Left renal pelvis (tissue), 4 donors: Measurements from ENCODE around the gene GUCY2F. TPM values are rescaled to one million over a fixed set of nuclear protein-coding genes. Genes with fewer than 3 reads are reported as not detected.

Experiments used
- DNase-seq, 4 donors: peaks; one replicate each; pipeline ENCODE4 v3.0.0-alpha.2; 2013; ENCODE audit warnings: low read depth in 4 of 4, low spot score in 3 of 4
- polyA plus RNA-seq, 4 donors: library from polyadenylated mRNA; unstranded; fragments of 120-200 nt; gene quantifications; one replicate each; pipeline ENCODE4 v1.2.1, GENCODE V29; 2013; ENCODE audit not compliant: insufficient read length in 4 of 4

GUCY2F gene
- polyA plus RNA-seq, 4 donors = 0.04 TPM; not detected in 3

DNA sequence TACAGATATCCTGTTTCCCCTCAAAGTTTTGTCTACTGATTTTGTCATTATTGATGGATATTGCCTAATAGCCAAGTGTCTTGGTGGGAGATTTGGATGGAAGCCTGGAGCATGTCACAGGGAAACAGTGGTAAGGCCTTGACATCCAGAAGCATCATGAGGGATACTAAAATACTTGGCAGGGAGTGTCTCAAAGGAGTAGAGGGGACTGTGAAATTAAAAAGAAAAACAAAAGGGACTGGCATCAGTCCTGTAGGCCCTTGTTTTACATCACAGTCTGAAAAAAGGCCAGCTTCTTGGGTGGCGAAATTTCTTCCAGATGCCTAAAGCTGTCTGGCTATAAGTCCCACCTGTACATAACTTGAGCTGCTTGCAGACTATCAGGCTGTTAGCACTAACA is 83.8 kb downstream of the GUCY2F start:
- DNase-seq = no peak

DNA sequence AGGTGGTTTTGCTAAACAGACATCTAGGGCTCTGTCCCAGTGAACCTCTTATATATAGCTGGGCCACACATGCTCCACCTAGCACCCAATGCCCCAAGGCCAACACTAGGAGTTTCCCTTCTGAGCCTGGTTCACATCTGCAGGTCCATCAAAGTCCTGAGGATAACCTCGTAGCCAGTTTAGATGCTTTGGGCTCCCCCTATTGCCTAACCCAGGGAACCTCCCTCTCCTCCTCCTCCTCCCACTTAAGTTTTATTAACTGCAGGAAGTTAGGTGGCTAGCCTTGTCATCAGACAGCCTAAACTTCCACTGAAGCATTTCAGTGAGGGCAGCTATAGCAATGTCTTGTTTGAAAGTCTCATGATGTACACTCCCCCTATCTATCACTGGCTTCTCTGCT is 88.0 kb downstream of the GUCY2F start:
- DNase-seq = no peak

DNA sequence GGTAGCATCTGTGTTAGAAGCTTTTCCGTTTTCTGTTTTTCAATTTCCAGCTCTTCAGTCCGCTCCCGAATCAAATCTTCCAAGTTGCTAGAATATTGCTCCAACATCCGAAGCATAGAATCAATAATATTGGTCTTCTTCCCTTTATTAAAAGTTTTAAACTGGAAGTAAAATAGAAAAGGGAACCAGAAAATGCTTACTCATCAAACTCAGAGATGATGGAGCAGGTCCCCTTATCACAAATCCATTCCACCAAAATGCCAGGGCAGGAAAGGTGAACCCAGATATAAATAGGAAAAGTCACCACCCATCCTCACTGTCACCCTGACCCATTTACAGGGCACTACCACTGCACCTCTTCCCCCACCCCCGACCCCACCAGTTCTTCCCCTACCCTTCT is 89.0 kb downstream of the GUCY2F start:
- no peak for DNase-seq

DNA sequence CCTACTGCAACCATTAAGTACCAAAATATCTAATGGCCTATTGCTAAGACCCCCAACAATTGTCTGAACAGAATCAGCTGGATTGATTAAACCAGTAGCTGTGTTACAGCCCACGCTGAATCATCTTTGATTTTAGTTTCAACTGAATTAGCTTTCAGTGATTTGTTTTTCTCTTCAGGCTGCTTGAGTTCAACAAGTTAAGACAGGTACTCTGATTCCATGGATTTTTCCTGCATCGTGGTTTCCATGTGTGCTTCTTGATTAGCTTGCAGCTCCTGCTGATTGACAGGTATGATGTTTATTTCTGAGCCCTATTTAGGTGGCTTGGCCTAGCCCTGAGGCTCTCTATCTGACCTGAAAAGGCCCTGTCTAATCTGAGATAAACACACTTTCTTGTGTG is 91.3 kb downstream of the GUCY2F start:
- no peak for DNase-seq

DNA sequence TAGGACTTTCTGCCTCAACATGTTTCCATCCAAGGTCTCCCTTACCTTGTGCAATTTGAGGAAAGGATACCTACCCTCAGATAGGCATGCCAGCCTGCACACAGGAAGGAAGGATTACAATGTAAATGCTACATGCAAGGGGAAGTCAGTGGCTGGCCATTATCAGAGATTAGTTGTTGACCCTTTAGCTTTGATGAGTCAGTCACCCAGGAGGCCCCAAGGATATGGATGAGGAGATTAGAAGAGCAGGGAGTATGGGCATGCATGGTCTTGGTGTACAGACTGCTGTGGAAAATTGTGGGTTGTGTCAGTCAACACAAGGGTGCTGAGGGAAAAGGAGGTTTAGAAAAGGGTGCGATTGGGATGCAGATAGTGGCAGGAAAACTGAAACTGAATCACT is 92.0 kb downstream of the GUCY2F start:
- no peak for DNase-seq

DNA sequence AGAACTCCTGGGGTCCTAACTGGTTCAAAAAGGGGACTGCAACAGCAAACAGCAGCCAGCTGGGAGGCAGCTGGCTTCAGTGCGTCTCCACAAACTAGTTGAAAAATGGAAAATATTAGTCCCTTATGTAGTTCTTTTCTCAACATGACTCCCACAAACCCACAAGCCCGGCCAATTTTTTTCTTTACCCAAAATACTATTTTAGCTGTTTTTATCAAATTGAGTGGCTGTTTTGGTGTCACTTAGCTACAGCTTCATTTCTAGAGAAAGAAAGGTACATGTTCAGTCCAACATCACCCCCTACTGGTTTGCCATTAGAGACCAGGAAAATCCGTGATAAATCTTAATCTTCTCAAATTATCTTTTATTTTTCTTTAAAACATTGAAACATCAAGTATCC is 97.2 kb downstream of the GUCY2F start:
- no peak for DNase-seq

DNA sequence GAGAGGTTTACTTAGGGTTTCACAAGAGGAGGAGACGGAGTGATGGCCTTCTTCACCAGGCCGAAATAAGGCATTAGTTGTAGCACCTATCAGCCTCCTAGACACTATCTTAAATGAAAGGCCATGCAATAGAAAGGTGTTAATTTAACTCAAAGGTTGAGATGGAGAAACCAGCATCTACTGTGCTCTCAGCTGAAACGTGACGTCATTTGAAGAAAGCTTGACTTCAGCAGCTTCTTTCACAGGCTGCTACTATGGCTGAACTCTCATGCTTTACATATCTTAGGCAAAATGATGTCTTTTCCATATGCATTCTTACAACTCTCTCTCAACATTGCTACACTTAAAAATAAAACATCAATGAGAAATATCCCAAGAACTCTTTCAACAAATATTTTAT is 99.6 kb downstream of the GUCY2F start:
- no peak for DNase-seq

DNA sequence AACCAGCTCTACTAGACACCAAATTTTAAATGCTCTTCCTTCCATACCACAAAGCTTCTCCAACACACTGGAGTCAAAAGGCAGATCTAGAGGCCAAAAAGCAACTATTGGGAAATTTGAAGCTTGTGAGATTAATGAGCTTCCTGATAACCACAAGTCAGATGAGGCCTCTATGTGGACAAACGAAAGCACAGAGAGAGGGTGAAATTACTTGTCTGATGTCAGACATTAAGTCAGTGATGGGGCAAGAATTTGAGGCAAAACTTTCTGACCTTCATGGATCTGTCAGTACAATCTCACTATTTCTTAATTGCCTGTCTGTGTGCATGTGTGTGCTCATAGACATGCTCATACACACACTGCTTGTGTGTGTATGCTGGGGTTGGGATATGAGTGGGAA is 103.6 kb downstream of the GUCY2F start:
- no peak for DNase-seq

DNA sequence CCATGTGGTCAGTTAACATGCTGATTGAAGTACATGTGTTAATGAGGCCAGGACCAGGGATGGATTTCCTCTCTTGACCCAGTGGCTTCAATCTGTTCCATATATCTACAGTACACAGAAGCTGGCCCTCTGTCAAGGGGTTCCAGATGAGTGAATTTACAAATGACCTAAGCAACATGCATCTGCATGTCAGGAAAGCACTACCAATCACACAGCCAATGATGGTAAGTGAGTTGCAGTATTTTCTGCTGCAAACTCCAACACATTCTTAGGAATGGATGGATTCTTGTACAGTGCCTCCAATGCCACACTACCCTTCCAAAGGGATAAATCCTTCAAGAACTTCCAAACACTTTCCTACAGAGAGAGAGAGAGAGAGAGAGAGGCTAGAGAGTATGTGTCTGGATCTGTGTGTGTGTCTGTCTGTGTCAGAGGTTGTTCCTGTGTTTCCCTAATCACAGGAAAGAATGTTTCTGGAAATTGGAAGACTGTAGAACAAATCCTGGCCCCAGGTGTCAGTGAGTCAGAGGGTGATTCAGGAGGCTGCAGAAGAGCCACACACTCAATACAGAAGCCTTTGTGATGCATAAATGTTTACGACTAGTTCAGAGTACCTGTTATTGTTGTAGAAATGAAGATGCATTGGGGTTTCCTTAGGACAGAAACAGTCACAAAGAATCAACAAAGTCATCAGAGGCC is 107.5 kb downstream of the GUCY2F start:
- DNase-seq = no peak

DNA sequence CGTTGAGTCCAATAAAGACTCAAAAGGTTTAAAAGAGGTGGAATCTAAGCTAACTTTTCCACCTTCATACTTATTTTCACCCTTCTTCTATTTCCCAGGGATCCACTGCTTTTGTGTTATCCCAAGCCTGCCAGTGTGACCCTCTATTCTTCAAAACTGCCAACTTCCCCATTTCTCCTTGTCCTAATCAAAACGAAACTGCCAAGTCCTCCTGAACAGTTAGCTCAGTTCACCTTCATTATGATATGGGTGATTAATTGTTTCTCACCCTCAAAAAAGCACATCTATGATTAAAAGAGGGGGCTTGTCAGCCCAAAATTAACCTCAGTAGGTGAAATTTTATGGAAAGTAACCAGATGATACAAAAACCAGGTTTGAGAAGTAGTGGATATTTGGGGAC is 108.4 kb downstream of the GUCY2F start:
- DNase-seq = no peak

DNA sequence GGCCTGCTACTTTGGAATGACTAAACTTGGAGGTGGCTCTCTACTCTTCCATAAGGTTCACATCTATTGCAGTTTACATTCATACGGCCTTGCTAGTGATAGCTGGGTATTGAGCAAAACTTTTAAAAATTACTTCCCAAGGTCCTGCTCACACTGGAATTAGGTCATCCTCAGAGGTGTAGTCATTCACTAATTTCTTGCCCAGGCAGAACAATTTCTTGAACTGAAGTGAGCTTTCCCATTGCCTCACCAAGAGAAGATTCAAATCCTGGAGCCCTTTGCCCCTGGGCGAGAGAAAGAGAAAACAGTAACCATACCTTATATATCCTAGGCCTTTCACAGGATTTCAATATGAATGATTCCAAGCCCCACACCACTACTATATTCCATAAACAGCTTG is 109.2 kb downstream of the GUCY2F start:
- no peak for DNase-seq

DNA sequence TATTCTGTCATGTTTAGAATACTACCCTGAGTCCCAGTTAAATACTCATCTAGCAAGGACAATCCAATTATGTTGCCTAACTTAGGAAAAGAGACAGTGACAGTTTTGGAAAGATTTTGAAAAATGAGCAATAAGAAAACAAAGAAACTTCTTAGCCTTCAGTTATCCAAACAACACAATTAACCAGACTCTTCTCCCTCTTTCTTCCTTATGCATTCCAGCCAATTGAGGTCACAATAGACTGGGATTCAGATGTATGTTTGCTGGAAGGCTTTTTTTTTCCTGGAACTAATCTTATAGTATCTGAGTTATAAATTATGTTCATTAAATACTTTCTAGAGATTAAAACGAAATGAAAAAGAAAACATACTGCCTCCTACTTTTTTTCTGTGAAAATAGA is 109.6 kb downstream of the GUCY2F start:
- DNase-seq = no peak

DNA sequence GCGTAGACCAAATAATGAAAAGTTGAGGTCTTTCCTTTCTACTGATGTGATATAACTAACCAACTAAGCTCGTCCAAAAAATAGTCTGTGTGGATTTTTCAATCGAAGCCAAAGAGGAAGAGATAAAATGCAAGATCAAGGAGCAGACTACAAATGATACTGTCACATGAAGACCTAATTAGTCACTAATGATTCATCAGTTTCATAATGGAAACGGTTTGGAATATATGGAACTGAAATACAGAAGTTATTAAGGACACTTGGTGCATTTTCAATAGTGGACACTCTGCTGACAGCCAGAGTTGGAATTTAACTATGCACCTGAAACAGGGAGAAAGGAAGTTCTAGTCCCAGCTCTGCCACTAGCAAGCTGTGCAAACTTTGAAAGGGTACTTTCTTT is 119.8 kb downstream of the GUCY2F start:
- no peak for DNase-seq

DNA sequence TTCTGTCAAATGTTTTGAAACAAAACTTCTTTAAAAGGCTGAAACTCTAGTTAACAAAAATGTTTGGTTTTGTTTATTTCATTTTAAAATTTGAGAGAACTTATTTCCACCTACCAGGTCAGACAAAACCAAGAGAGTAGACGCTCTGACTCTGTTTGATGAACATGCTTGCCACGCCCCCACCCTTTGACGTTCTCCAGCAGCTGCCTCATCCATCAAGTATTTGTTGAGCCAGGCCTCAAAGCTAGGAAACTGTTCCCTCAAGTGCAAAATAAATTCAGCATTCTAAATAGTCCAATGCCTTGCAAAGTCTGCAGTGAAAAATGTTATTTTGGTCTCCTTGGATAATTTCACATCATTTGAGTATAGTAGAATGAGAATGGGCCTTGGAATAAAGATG is 121.6 kb downstream of the GUCY2F start:
- DNase-seq = no peak

DNA sequence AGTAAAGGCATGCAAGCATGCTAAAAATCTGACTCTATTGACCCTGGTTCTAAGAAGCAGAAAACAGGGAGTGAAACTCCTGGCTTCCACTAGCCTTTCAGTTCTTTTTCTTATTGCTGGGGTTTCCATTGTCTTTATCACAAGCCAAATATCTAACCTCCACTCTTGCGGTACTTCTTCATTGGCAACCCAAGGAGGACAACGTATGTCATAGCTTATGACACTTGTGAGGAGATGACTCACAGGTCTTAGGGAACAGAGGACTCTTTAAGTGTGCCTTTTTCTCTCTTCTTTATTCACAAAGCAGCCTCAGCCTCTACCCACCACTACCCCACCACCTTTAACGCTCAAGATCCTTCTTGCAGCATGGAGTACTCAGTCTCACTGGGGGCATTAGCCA is 124.2 kb downstream of the GUCY2F start:
- DNase-seq = no peak

DNA sequence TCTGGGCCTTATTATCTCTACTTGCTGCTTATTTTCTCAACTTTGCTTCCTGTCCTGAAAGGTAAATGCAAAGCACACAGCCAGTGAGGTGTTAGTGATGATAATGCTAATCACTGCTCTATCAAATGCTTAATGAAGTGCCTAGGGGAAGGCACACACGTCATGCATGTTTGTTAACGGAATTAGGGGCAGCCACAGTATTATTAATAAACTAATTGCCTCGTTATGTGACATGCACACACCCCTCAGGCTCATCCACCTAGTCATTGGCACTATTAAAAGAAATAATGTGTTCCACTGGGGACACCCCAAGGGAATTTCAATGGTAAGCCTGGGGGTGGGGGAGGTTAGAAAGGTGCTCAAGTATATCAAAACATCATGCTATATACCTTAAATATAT is 125.2 kb downstream of the GUCY2F start:
- DNase-seq = no peak

DNA sequence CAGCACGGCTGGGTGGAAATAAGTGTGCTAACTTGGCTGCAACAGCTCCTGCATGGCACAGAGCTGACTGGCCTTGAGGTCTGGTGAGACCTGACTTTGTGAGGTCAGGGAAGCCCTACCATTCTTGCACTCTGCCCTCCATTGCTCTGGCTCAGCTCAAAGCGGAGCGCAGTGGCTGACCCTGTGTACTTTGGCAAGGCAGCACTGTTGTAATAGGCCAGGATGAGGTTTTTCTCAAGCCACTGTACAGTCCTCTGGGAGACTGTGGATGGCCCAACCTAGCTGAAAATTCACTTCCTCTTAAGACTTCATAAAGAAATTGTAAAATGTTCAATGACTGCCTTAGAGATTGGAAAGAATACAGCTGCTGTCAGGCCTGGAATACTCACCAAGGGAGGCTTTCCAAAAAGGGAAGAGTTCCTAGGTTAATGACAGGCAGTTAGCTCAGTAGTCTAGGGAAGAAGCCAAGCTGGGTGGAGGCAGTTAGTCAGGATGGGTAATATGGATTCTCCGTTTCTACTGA is 129.8 kb downstream of the GUCY2F start:
- DNase-seq = no peak

DNA sequence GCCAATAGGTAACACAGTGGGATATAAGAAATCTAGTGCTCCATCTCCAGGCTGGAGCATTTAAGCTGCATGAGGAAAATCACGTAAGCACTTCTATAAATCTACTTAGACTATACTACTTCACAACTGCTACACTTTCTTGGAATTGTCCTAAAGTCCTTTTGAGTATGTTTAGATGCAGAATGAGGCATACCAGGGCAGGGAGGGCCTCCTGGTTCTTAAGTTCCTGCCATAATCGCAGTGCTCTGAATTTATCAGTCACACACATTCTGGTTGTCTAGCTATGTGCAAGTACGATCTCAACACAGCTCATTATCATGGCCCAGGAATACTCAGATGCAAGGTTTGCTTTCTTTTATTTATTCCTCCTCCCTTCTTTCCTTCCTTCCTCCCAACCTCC is 130.3 kb downstream of the GUCY2F start:
- no peak for DNase-seq

DNA sequence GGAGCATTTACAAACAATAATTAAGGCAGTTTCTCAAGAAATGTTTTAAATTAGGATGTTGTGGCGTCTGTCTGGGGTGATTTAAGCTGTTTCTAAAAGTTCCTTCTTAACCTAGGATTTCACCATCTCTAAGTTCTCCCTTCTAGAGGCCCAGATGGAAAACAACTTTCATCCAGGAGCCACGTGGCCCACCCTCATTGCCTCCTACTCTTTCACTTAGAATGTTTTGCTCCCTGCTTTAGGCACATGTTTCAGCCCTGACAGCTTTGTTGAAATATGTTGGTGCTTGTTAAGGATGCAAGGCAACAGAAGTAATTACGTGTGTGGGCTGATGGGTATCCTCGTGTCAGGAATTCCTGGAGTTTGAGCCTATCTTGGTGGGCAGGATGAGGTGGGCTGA is 131.3 kb downstream of the GUCY2F start:
- DNase-seq = no peak

DNA sequence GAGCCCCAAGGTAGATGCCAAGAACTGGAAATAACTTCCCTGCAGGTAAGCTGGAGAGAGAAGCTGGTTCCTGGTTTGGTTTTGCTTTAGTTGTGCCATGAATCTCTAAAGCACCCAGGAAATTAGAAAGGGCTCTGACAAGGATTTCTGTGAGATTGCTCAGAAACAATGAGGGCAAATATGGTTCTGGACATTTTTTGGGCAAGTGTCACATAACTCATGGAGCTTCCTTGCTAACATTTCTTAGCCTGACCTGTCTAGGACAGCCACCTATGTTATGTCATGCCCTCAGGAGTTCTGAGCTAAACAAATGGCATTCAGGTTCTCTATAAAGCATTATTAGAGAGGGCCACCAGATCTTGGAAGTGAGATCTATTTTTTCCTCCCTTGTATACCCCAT is 131.8 kb downstream of the GUCY2F start:
- no peak for DNase-seq

DNA sequence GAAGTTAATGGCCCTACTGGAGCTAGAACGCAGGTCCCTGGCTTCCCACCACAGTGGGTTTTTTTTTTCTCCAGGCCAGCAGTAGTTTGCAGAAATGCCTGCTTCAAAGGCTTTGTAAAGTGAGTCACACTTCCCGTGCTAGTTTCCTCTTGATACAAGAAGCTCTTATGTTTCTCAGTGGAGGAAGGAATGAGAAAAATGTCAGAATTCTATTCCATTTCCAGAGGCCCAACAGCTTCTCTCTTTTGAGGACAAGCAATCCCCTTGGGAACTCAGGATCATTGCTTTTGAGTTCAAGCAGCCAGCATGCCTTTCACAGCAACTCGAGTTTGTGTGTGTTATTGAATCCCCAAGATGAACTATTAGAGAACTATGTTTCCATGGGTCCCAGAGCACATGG is 134.3 kb downstream of the GUCY2F start:
- no peak for DNase-seq

DNA sequence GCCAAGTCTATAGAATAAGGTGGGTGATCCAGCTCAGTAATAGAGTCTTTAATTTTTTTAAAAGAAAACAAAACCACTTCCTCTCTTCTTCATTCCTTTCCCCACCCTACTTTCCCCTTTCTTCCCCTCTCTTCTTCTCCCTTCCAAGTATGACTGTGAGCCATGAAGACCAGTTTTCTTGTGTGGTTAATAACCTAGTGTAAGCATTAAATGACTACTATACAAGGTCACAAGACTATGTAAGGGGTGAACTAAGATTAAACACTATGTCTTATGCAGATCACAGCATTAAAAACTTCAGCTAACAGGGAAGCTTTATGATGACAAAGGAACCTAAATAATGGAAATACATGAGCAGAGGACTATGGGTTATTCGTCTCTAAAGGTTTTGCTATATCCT is 135.4 kb downstream of the GUCY2F start:
- no peak for DNase-seq

DNA sequence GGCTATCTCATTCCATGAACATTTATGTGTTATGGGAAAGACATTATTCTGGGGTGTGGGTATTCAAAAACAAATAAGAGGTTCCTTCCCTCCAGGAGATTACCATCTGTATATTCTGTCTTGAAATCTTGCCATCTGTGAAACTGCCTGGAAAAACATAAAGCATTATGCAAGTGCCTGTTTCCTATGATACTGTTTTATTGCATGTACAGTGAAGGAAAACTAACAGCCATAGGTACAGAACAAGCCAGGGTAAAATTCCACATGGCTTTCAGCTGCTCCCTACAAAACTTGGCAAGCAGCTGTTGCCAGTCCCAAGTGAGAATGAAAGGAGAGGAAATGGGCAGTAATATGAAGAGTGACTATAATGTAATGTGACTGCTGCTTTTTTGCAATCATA is 136.0 kb downstream of the GUCY2F start:
- no peak for DNase-seq
